OCI-M1 (cell line): ENCODE data around the gene TNFRSF25.

Experiments
- DNase-seq: peaks from one replicate; lab custom pipeline; 2025; lab: John Stamatoyannopoulos, UW

Gene TNFRSF25

DNA sequence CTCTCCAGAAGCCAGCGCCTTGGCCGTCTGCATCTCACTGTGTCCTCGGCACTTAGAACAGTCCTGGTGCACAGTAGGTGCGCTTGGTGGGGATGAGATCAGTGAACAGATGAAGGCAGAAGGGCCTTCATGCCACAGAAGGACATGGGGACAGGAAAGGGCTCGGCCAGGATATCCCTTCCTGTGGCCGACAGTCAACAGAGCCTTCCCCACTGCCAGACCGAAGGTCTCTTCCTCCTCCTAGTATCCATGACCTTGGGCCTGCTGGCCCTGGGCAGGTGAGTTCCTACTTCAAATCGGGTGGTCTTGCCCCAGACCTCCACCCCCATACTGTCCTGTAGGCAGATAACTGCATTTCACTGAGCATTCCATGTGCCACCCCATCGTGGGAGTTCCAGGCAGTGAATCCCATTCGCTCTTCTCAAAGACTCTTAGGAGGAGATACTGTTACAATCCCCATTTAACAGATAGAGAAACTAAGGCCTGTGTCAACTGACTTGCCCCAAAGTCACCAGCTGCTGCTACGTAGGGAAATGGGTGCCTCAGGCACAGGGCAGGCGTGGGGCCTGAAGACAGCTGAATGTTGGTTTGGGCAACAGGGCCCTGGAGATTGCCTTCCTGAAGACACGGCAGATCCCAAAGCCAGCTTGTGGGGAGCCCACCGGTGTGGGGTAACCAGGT lies 22.0 kb upstream of the TNFRSF25 start:
- no peak for DNase-seq

DNA sequence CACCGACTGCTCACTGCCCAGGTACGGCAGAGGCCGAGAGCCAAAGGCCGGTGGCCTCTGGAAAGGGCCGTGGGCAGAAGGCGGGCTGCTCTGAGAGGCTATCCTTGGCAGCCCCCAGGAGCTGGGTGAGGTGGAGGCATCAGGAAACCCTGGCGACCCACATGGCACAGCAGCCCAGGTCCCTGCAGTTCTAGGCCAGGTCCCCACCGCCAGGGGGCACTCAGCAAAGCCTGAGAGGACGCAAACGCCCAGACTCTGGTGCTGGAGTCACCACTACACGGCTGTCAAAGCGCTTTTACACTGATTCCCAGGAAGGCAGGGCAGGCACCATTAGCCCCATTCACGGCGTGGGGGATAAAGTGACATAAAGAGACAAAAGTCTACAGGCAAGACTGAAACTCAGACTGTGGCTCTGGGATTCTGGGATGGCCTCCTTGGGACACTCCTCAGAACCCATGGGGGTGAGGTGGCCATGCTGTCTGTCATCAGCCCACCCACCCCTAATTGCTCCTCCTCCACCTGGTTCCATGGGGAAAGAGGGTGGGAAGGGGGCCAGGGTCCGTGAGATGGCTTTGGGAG lies 20.5 kb upstream of the TNFRSF25 start:
- peak; percentile 89 for DNase-seq

DNA sequence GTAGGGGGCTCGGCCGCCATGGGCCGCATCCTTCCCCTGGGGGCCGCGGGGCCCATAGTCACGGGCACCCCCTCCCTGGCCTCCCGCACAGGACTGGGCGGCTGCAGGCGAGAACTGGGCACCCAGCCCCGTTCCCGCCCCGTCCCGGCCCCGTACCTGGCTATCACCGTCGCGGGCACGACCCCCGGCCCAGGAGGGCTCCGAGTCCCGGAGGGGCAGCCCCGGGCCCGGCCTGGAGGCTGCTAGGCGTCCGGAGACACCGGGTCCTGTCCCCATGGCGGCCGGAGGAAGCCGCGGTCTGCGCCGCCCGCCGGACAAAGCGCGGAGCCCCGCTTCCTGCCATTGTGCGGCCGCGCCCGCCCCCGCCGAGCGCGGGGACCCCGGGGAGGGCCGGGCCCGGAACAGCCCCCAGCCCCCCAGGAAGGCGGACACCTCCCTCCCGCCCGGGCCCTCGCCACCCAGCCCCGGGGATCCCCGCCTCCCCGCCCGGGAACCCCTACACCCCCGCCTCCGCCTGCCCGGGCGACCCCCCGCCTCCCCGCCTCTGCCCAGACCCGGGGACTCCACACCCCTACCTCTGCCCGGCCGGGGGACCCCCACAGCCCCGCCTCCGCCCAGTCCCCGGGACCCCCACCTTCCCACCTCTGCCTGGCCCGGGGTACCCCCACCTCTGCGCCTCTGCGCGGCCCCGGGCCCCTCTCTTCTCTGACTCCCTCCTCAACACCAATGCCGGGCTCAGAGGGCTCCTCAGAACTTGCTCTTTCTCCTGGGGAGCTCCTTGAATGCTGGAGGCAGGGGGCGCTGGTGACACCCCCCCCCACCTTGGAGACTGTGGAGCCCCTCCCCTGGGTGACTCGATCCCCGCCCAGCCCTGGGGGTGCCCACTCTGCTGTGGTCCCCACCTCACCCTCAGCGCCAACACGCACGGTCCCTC lies 19.5 kb upstream of the TNFRSF25 start:
- no peak for DNase-seq

DNA sequence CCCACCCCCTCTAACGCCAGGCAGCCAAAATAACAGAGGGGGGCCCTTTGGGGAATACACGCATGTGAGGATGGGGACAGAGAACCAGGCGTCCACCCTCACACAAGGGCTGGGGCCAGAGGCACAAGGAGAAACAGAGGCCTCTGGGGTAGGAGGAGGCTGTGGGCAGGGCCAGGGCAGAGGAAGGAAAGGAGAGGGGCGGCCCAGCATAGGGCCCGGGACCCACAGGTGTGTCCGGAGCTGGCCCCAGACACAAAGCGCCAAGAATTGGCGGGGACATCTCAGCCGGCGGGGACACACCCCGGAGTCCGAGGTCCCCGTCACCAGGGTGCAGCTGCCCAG lies 18.8 kb upstream of the TNFRSF25 start:
- no peak for DNase-seq

DNA sequence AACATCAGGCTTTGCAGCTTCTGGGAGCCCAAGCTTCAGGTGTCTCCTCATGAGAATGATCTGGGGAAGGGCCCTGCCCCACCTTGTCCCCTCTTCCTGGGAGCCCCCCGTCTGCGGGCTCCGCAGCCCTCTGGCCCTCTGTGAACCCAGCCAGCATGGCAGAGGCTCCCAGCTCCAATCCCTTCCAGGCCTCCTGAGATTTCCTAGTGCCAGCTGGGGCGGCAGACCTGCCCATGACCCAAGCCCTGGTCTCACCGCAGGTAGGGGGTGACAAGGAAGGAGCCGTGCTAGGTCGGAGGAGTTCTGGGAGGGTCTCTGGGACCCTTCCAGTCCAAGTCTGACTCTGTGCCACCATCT lies 17.8 kb upstream of the TNFRSF25 start:
- DNase-seq, result no peak

DNA sequence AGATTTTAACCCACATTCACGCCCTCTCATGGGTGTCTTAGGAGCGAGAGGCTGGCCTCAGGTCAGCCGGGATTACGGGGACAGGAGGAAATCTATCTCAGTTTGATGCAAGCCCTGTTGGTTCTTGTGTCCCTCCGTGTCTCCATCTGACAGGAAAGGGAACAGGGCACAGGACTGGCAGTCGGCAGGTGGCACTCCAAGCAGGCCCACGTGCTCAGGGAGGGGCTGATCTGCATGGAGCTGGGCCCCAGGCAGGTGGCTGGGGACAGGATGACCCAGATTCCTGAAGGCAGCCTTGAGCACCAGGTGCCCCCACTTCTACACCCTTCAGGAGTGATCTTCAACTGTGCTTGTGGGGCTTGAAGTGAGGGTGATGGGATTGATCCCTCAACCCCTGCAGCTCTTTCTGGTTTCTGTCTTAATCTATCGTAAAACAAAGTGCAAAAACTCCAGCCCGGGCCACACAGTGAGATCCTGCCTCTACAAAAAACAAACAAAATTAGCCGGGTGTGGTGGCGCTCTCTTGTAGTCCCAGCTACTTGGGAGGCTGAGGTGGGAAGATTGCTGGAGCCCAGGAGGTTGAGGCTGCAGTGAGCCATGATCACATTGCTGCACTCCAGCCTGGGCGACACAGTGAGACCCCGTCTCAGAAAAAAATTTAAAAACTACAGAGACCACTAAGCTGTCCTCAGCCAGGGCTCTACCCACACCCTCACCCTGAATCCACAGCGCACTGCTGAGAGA lies 17.2 kb upstream of the TNFRSF25 start:
- no peak for DNase-seq

DNA sequence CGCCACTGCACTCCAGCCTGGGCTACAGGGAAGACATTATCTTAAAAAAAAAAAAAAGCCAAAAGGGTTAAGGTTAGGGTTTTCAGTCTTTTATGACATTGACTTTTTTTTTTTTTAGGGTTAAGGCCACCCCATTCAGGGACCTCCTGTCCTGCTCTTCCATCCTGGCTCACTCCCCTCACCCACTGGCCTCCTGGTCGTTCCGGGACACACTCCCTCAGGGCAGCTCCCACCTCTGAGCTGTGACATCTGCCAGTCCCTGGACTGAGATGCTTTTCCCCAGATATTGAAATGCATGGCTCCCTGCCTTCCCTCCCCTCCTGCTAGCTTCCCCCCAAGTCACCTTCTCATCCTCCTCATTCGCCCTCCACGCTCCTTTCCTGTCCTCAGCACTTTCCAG lies 15.8 kb upstream of the TNFRSF25 start:
- no peak for DNase-seq

DNA sequence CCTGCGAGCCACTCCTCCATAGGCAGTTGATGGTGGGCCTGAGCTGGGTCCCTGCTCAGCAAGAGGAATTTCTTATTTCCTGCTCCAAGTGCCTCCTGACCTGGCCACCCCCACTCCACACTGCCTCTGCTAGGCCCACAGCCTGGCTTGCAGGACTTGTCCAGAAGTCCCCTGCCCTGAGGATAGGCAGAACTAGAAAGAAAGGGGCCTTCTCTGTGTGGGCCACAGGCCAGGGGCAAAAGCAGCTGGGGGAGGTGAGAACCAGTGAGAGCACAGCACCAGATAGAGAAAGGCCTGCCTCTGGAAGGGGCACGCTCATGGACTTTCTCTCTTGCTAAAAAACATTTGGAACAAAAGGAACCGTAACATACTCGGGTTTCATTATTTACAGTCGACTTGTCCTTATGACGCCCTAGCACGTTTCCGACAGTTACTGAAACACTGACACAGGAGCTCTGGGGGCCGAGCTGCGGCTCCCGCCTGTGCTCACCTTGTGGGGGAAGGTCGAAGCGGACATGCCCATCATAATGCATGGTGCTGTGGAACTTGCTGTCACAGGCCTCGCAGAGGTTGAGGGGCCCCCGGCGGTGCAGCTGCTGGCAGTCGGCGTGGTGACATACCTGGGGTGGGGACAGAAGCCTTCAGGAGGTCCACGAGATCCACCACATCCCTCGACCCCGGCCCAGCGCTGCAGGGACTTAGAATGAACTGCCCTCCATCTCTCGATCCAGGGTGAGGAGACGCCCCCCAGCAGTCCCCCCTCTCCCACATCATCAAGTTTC lies 11.3 kb upstream of the TNFRSF25 start:
- DNase-seq, result no peak

DNA sequence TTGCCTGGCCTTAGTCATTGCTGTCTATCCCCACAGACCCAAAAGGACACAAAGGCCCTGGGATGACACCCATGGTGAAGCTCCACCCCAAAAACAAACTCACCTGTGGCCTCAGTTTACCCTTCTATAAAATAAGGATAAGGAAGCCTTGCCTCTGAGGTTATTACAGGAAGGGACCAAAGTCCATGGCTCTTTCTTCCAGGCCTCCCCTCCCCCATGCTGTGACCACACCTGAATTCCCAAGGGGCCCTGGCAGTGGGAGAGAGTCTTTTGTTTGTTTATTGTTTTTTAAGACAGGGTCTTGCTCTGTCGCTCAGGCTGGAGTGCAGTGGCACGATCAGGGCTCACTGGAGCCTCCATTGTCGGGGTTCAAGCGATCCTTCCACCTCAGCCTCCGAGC lies 10.5 kb upstream of the TNFRSF25 start:
- DNase-seq, result no peak

DNA sequence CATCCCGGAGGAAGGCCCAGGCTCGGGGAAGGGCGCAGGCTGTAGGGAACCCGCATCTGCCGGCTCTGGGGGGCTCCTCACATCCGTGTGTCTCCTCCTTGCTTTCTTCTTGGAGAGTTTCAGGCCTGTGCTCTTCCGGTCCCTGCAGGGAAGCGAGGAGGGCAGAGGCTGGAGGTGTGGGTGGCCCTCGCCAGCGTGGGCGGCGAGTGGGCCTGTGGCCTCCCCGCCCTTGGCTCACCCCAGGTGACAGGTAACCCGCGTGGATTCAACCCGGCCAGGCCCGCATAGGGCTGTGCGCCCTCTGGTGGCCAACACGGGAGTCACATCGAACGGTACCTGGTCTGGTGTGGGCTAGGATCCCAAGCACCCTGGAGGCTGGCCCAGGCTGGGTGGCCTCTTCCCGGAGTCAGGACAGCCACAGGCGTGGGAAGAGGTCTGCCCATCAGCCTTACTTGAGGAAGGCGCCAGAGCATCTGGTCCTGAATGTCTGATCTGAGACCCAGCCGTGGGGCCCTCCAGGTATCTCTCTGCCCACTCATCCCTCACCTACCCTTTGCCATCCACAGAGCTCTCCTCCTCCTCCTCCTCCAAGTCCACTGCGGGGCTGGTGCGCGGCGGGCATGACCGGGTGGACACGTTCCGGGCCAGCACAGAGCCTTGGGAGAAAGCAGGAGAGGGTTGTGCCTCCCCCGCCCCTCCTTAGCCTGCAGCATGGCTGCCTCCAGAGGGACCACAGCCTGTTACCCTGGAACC lies 9.6 kb upstream of the TNFRSF25 start:
- peak; percentile 64 for DNase-seq

DNA sequence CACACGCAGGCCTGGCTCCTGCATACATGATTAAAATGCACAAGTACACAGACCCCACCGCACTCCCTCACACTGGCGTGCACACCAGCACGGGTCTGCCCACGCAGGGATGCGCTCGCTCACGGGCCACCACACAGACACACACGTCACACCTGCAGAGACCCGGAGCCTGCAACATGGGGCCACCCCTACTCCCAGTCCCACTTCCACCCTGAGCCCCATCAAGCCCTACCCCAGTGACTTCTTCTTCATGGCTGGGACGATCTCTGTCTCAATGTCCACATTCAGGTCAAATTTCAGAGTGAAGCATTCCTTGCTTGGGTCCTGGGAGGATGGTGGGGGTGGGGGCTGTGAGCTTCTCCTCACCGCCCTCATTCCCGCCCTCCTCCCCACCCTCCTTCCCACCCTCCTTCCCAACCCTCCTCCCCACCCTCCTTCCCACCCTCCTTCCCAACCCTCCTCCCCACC lies 8.9 kb upstream of the TNFRSF25 start:
- no peak for DNase-seq

DNA sequence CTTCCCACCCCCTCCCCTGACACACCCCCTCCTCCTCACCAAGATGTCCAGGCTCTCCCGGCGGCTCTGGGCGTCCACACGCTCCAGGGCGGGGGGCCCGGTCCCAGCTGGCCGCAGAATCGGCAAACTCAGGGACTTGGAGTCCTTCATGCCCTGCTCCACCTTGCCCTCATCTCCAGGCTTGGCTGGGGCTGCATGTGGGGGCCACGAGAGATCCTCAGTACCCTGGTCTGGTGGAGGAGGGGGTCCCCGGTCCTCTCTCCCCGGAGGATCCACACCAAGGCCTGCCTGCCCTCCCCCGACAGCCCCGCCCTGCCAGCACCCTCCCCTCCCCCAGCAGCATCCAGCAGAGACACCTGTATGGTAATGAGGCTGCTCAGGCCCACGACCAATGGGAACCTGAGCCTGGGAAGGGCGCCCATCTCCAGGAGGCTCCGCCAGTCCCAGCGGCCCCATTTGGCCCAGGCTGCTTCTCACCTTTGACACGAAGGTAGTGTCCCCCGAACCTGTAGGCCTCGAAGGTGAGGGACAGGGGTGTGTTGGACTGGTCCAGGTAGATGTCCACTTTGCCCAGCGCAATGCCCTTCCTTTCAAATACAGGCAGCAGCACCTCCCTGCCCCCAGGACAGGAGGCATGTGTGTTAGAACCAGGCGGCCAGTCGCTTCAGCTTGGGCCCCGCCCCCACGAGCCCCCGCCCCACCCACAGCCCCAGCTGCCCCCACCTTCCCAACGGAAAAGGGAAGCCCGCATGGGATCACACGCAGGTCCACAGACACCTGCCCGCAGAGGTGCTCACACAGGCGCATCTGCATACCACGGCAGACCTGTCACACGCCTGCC lies 8.2 kb upstream of the TNFRSF25 start:
- DNase-seq, result no peak

DNA sequence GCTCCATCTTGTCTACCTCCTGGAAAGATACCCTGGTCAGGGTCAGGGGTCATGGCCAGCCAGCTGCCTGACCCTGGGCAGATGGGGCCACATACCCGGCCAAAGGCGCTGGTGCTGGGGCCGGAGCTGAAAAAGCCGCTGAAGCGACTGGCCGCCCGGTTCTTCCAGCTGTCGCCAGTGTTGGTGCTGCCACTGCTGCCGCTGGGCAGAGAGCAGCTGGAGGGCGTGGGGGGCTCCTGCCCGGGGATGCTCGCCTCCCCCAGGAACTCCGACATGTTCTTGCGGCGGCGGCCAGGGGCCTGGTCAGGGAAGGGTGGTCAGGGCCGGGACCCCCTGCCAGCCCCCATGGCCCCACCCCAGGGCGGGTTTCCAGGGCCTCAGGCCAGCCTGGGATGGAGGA lies 7.2 kb upstream of the TNFRSF25 start:
- no peak for DNase-seq

DNA sequence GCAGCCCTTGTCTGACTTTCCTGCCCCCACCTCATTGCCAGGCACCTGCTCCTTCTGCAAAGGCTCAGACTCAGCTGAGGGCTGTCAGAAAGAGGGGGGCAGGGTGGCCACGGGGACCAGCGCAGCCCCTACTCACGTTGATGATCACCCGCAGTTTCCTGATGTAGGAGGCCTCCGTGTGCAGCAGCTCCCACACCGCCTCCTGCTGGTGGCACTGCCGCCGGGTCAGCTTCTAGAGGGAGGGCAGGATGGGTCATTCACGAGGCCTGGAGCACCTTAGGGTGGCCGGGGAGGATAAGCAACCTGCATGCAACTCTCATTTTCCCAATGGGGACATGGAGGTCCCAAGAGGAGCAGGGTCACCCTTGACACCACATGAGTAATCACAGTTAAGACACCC lies 6.4 kb upstream of the TNFRSF25 start:
- DNase-seq, result peak; percentile 8

DNA sequence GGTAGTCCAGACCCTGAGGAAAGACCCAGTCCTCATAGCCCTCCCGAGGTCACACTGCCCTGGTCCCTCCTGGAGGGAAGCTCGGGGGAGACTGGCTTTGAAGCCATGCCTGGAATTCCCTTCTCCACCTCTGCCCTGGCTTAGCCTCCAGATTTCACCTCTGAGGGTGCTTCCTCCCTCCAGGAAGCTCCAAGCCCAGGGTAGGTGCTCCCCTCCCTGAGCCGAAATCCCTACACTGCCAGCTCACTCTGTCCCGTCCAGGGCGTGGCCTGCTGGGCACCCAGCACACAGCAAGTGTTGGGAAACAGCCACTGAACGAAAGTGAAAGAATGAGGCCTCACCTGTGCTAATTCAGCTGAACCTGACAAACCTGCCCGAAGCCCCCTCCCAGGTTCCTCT lies 6.0 kb upstream of the TNFRSF25 start:
- no peak for DNase-seq

DNA sequence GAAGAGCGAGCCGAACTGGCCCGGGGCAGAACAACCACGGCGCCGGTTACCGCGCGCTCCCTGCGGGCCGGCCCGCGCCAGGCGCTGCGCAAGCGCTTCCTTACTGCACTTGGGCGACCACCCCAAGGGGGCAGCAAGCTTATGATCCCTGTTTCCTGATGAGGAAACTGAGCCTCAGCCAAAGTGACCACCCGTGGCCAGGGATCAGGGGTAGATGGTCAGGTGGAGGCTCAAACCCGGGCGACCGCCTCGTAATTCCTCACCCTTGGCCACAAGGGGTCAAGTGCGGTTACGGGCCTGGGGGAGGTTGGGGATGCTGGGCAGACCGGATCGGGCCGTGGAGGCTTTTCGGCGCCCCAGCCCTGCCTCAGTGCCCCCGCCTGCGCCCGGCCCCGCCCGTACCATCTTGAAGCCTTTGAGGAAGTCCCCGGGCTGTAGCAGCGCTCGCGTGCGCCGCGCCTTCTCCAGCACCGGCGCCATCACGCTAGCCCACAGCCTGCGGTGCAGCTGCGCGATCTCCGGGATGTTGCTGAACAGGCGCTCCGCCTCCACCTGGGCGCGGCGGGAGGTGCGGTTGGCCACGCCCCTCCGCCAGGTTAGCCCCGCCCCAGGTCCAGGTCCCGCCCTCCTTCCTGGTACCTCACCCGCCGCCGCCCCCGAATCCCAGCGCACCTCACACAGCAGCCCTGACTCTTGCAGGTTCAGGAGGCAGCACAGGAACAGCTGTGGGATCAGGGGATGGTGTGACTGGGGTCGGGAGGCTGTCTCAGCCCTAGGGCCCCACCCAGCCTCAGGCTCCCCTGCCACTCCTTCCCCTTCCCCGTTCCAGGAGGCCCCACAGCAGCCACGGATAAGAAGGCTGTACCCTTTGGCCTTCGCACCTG lies 5.4 kb upstream of the TNFRSF25 start:
- DNase-seq, result no peak

DNA sequence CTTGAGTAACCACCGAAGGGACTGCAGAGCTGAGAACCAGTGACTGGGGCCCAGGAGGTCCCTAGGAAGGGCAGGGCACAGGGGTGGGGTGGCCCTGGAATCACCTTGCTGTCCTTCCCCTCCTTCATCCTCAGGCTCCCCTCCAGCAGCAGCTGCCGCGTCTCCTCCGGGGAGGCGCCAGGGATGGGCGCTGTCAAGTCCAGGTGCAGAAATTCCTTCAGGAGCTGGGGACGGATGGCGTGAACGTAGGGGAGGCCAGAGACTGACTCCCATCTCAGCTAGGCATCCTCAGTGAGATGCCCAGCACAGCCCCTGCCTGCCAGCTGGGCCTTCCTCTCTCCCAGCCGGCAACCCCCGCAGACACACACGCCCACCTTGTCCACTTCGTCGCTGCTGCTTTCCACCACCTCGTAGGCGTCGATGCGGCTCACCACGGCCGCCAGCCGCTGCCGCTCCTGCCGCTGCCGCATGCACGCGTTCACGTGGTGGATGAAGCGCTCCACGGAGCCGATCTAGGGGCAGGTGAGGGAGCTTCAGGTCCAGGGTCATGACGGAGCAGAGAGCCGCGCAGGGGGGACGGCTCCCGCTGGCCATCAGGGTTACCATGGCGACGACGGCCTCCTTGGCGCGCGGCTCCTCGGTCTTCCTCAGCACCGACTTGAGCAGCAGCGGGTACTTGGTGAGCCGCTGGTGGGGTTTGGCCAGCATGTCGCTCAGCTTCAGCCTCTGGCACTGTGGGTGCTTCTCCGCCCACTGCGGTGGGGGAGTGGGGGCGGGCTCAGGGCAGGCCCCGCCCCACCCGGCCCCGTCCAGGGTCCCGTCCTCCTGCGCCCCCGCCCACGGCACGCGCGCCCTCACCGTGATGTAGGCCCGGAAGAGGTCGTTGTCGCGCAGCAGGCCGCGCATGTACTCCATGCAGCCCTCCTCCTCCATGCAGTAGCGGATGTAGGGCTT lies 4.4 kb upstream of the TNFRSF25 start:
- no peak for DNase-seq
